Fibroblast of lung (primary cell): ENCODE measurements around the gene SDK1. TPM values are rescaled to one million over a fixed set of nuclear protein-coding genes. Genes with fewer than 3 reads are reported as not detected.

ENCODE experiments used
- DNase-seq, 2 donors: peaks; one replicate each; pipeline versions ENCODE4 v3.0.0 to v3.0.0-alpha.2; 2010; ENCODE audit warnings: low read depth in 2 of 2
- H2AFZ ChIP-seq: 2 replicates; pipeline ENCODE4 v1.5.1; 2012; ENCODE audit warnings: low read length, control low read depth, inconsistent platforms
- H3K27ac ChIP-seq: 2 replicates; pipeline ENCODE4 v1.5.1; 2011; ENCODE audit warnings: low read length, control low read depth; ENCODE audit not compliant: insufficient read depth
- H3K27me3 ChIP-seq: 2 replicates; pipeline ENCODE4 v1.5.1; 2011; ENCODE audit warnings: mild to moderate bottlenecking, low read length; ENCODE audit not compliant: control insufficient read depth, insufficient read depth
- H3K36me3 ChIP-seq: 2 replicates; pipeline ENCODE4 v1.5.1; 2011; ENCODE audit warnings: low read length; ENCODE audit not compliant: control insufficient read depth, insufficient read depth
- H3K4me1 ChIP-seq: 2 replicates; pipeline ENCODE4 v1.5.1; 2011; ENCODE audit warnings: low read length; ENCODE audit not compliant: control insufficient read depth, insufficient read depth; ENCODE audit errors: extremely low read depth
- H3K4me2 ChIP-seq: 2 replicates; pipeline ENCODE4 v1.5.1; 2011; ENCODE audit warnings: low read length, control low read depth; ENCODE audit not compliant: insufficient read depth; ENCODE audit errors: extremely low read depth
- H3K4me3 ChIP-seq, 4 experiments: fragments of 200-600 bp in 1 of 4; sonication (generic) in 1 of 4; replicated peaks in 1 of 4; 2 replicates each; pipeline ENCODE4 v1.5.1; 2011 to 2016; ENCODE audit warnings: low read length in 4 of 4, low read depth in 3 of 4, mild to moderate bottlenecking in 3 of 4, control low read depth in 2 of 4, inconsistent platforms in 1 of 4, mixed read lengths in 1 of 4; ENCODE audit not compliant: insufficient read depth in 1 of 4; ENCODE audit errors: control extremely low read depth in 1 of 4
- H3K79me2 ChIP-seq: 2 replicates; pipeline ENCODE4 v1.5.1; 2012; ENCODE audit warnings: mild to moderate bottlenecking, low read length, inconsistent platforms; ENCODE audit not compliant: control insufficient read depth, insufficient read depth
- H3K9ac ChIP-seq: 2 replicates; pipeline ENCODE4 v1.5.1; 2011; ENCODE audit warnings: mild to moderate bottlenecking, low read length, control low read depth; ENCODE audit not compliant: insufficient read depth
- H3K9me3 ChIP-seq: 2 replicates; pipeline ENCODE4 v1.5.1; 2012; ENCODE audit warnings: low read depth, low read length; ENCODE audit not compliant: control insufficient read depth, insufficient read depth
- H4K20me1 ChIP-seq: 2 replicates; pipeline ENCODE4 v1.5.1; 2011; ENCODE audit warnings: low read length; ENCODE audit not compliant: control insufficient read depth, insufficient read depth; ENCODE audit errors: extremely low read depth
- EZH2 ChIP-seq: IDR thresholded peaks from 2 replicates; pipeline ENCODE4 v1.5.1; 2012; ENCODE audit warnings: low read length, control low read depth, mild to moderate bottlenecking; ENCODE audit errors: missing control alignments
- polyA plus RNA-seq, 2 donors: library from polyadenylated mRNA; depleted of rRNA in 1 of 2; stranded (reverse) in 1 of 2; unstranded in 1 of 2; fragments of >200 nt; gene quantifications; 2 replicates each; pipeline ENCODE4 v1.2.1, GENCODE V29; 2011 to 2012; ENCODE audit warnings: missing spikeins in 1 of 2
- total RNA-seq: library from RNA; depleted of rRNA; stranded (reverse); fragments of >200 nt; gene quantifications from 2 replicates; pipeline ENCODE4 v1.2.1, GENCODE V29; 2014
- TF ChIP-seq, protein P1 (sequence below), 2 donors: IDR thresholded peaks in 1 of 2; conservative IDR thresholded peaks in 1 of 2; 1 replicate in 1 of 2; 2 replicates in 1 of 2; pipeline ENCODE4 v1.5.1; 2011 to 2012; ENCODE audit warnings: low read length in 2 of 2, control low read depth in 1 of 2, inconsistent platforms in 1 of 2, low read depth in 1 of 2, mild to moderate bottlenecking in 1 of 2

The SDK1 gene
- total and polyA plus RNA-seq, 2 donors (not counting 1 experiment from before 2014, with no cell fraction given): 1.0 to 8.6 TPM

DNA sequence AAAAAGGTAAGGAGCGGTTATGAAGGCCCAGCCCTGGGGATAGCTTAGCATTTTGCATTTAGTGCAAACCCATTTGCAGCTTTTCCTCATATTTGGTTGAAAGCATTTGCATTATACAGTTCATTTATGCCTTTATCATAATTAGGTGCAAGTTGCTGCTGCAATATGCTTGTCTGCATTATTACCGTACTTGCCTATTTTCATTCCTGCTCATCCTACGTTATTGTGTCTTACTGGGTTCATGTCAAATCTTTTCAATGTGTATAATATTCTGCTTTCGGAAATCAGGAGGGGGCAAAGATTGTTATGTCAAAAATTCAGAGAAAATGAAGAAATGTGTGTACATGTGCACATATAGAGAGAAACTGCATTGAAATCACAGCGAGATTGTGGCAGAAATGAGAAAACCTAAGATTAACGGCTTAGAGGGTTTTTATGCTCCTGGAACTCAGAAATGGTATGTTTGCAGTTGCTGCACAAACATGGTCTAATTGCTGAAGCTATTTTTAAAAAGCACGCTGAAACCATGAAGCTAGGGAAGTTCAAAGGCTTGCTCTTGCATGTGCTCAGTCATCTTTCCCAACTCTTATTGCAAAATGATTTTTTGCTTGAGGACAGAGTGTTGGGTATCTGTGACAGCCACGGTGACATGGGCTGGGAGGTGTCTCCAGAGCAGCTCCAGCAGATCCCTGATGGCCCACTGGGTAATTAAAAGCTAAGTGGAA lies 613.2 kb downstream of the SDK1 start:
- Histone ChIP-seq H3K27ac (no peak overlapping the region), H3K27me3 (no peaks in the 10 kb centered on the region), H3K4me2 (no peak overlapping the region), H3K79me2 (no peaks in the 10 kb centered on the region), H3K4me1 (no peaks in the 10 kb centered on the region), H4K20me1 (no peaks in the 10 kb centered on the region), H2AFZ (no peak overlapping the region), H3K36me3 (no peaks in the 10 kb centered on the region), H3K9me3 (no peaks in the 10 kb centered on the region), H3K9ac (no peak overlapping the region), H3K4me3 (no peak overlapping the region)
- DNase-seq: peak in 1 of 2 donors; percentile 69
- TF ChIP-seq EZH2: no peak
- TF ChIP-seq, protein P1, sequence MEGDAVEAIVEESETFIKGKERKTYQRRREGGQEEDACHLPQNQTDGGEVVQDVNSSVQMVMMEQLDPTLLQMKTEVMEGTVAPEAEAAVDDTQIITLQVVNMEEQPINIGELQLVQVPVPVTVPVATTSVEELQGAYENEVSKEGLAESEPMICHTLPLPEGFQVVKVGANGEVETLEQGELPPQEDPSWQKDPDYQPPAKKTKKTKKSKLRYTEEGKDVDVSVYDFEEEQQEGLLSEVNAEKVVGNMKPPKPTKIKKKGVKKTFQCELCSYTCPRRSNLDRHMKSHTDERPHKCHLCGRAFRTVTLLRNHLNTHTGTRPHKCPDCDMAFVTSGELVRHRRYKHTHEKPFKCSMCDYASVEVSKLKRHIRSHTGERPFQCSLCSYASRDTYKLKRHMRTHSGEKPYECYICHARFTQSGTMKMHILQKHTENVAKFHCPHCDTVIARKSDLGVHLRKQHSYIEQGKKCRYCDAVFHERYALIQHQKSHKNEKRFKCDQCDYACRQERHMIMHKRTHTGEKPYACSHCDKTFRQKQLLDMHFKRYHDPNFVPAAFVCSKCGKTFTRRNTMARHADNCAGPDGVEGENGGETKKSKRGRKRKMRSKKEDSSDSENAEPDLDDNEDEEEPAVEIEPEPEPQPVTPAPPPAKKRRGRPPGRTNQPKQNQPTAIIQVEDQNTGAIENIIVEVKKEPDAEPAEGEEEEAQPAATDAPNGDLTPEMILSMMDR (conservative IDR thresholded peaks at IDR 0.05 in 1 of 2, IDR thresholded peaks at IDR 0.05 in 1 of 2; ENCODE audit: low read depth in 1 of 2, low read length in 2 of 2): no peak

DNA sequence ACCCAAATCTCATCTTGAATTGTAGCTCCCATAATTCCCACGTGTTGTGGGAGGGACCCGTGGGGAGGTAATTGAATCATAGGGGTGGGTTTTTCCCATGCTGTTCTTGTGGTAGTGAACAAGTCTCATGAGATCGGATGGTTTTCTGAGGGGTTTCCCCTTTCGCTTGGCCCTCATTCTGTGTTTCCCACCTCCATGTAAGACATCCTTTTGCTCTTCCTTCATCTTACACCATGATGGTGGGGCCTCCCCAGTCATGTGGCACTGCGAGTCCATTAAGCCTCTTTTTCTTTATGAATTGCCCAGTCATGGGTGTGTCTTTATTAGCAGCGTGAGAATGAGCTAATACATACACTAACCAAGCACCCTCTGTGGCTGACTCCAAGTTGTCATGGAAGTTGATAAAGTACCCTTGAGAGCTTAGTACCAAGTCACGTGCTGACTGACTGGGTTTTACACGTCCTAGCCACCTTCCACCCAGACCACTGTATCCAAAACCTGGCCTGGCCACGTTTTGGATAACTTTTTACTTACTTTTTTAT lies 614.4 kb downstream of the SDK1 start:
- no peaks in the 10 kb centered on the region for H3K4me1 ChIP-seq
- H3K27ac ChIP-seq: no peak overlapping the region
- H3K9ac ChIP-seq: no peak overlapping the region
- no peaks in the 10 kb centered on the region for H3K36me3 ChIP-seq
- no peaks in the 10 kb centered on the region for H3K79me2 ChIP-seq
- no peak overlapping the region for H3K4me3 ChIP-seq
- DNase-seq: peak in 1 of 2 donors; percentile 12
- H4K20me1 ChIP-seq: no peaks in the 10 kb centered on the region
- no peaks in the 10 kb centered on the region for H3K9me3 ChIP-seq
- H2AFZ ChIP-seq: no peak overlapping the region
- H3K27me3 ChIP-seq: no peaks in the 10 kb centered on the region
- H3K4me2 ChIP-seq: no peak overlapping the region
- TF ChIP-seq, protein P1 (conservative IDR thresholded peaks at IDR 0.05 in 1 of 2, IDR thresholded peaks at IDR 0.05 in 1 of 2; ENCODE audit: low read depth in 1 of 2, low read length in 2 of 2): no peak

DNA sequence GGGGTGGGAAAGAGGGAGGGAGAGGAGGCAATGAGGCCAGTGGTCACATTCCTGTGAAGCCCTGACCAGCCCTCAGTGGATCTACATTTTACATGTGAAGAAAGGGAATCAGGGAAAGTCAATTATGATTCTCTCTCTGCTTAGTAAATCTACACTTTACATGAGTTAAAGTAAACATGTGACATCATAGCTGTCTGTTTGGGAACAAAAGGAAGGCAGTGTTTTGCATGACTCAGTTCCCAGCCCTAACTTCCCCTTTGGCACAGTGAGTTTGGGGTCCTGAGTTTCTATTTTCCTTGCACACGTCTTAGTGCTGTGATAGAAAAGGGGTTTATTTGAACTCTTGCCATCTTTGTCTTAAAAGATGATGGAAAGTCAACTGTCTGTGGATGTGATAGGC lies 615.1 kb downstream of the SDK1 start:
- TF ChIP-seq, protein P1 (conservative IDR thresholded peaks at IDR 0.05 in 1 of 2, IDR thresholded peaks at IDR 0.05 in 1 of 2; ENCODE audit: low read depth in 1 of 2, low read length in 2 of 2): no peak
- TF ChIP-seq EZH2: no peak
- H3K9ac ChIP-seq: no peak overlapping the region
- no peak overlapping the region for H3K4me3 ChIP-seq
- no peaks in the 10 kb centered on the region for H3K27me3 ChIP-seq
- H2AFZ ChIP-seq: no peak overlapping the region
- H3K36me3 ChIP-seq: no peaks in the 10 kb centered on the region
- H3K4me2 ChIP-seq: no peak overlapping the region
- H3K9me3 ChIP-seq: no peaks in the 10 kb centered on the region
- H3K27ac ChIP-seq: no peak overlapping the region
- H3K79me2 ChIP-seq: no peaks in the 10 kb centered on the region
- H4K20me1 ChIP-seq: no peaks in the 10 kb centered on the region
- peak; percentile 59 to 82 for DNase-seq
- H3K4me1 ChIP-seq: no peaks in the 10 kb centered on the region
